BJ (cell line): Measurements from ENCODE around the gene PEX14. TPM values are rescaled to one million over a fixed set of nuclear protein-coding genes. Genes with fewer than 3 reads are reported as not detected.
"Not testable (repeated sequence)": the region's sequence is repeated elsewhere in the genome, so short reads cannot be mapped to it uniquely, and the experiment has no call there.

Experiments used
- CTCF ChIA-PET: fragments of 350-600 bp; formaldehyde crosslinking; extraction: SDS; loops from one replicate; lab custom pipeline; 2021; ENCODE audit warnings: antibody characterized with exemption, inconsistent platforms; lab: Yijun Ruan, JAX
- POLR2A ChIA-PET: fragments of 300-600 bp; sonication (Branson Sonifier 250); formaldehyde crosslinking; extraction: SDS; loops from one replicate; lab custom pipeline; 2021; ENCODE audit warnings: antibody characterized with exemption; lab: Charles Lee
- DNase-seq: peaks from one replicate; pipeline ENCODE4 v3.0.0-alpha.2; 2011; ENCODE audit warnings: low read depth
- H3K27me3 ChIP-seq: 2 replicates; pipeline ENCODE4 v1.6.0; 2011; ENCODE audit warnings: low read length; ENCODE audit not compliant: control insufficient read depth, insufficient read depth
- H3K36me3 ChIP-seq: 2 replicates; pipeline ENCODE4 v1.5.1; 2011; ENCODE audit warnings: low read length; ENCODE audit not compliant: control insufficient read depth, insufficient read depth
- H3K4me3 ChIP-seq: 2 replicates; pipeline ENCODE4 v1.5.1; 2011; ENCODE audit warnings: low read depth, mild to moderate bottlenecking, control low read depth, low read length
- polyA plus RNA-seq: library from polyadenylated mRNA; depleted of rRNA; stranded (reverse); fragments of >200 nt; gene quantifications from 2 replicates; pipeline ENCODE4 v1.2.3, GENCODE V29; 2011
- TF ChIP-seq, protein P1 (sequence below): IDR thresholded peaks from 2 replicates; pipeline ENCODE4 v1.5.1; 2011; ENCODE audit warnings: low read depth, mild to moderate bottlenecking, control low read depth, inconsistent platforms, low read length, moderate library complexity; ENCODE audit not compliant: insufficient read depth

PEX14 gene
- polyA plus RNA-seq, 1 experiment = 10.1 TPM

DNA sequence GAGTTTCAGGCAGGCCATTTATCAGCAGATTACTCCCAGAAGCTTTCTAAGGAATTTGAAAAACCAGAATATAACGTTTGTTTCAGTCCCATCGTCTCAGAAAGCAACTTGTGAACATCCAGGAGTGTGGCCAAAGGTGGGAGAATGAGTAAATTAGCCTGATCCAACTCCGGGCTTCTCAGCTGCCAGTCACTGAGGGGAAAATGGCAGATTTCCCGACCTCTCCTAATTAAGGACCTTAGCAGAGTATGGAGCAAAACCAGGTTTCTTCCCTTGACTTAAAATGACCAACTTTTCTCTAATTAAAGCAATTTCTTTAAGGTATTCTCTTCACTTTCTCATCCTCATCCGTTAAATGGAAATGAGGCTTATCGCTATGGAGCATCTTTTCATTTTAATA is 23.9 kb upstream of the PEX14 start:
- H3K27me3 ChIP-seq = no peaks in the 10 kb centered on the region
- H3K36me3 ChIP-seq = no peaks in the 10 kb centered on the region
- no peak for DNase-seq
- POLR2A ChIA-PET = no interaction called here
- no peak overlapping the region for H3K4me3 ChIP-seq
- CTCF ChIA-PET = interaction anchor here (1.7 to 1.9 kb wide), 2 partner anchors 20 to 43 kb away, joined by 4 to 6 read pairs; no protein-coding TSS in a partner anchor
- TF ChIP-seq, protein P1, sequence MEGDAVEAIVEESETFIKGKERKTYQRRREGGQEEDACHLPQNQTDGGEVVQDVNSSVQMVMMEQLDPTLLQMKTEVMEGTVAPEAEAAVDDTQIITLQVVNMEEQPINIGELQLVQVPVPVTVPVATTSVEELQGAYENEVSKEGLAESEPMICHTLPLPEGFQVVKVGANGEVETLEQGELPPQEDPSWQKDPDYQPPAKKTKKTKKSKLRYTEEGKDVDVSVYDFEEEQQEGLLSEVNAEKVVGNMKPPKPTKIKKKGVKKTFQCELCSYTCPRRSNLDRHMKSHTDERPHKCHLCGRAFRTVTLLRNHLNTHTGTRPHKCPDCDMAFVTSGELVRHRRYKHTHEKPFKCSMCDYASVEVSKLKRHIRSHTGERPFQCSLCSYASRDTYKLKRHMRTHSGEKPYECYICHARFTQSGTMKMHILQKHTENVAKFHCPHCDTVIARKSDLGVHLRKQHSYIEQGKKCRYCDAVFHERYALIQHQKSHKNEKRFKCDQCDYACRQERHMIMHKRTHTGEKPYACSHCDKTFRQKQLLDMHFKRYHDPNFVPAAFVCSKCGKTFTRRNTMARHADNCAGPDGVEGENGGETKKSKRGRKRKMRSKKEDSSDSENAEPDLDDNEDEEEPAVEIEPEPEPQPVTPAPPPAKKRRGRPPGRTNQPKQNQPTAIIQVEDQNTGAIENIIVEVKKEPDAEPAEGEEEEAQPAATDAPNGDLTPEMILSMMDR = no peak

DNA sequence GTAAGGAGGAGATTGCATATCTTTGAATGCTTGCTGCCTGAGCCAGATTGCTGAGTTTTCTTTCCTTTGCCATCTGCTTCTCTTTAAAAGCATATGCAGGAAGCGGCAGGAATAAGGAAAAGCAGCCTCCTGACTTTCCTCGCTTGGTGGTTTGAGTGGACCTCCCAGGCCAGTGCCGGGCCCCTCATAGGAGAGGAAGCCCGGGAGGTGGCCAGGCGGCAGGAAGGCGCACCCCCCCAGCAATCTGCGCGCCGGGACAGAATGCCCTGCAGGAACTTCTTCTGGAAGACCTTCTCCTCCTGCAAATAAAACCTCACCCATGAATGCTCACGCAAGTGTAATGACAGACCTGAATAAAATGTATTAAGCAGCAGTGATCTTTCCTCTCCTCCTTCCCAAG is 23.5 kb upstream of the PEX14 start:
- Histone ChIP-seq H3K27me3 (no peaks in the 10 kb centered on the region), H3K36me3 (no peaks in the 10 kb centered on the region), H3K4me3 (peak overlapping the region; percentile 12; the same call in 1 of the 2 replicates)
- CTCF ChIA-PET = interaction anchor here (1.2 to 1.7 kb wide), 3 partner anchors 20 to 43 kb away, joined by 4 read pairs; partner anchors contain the start of gene CENPS
- DNase-seq = peak; percentile 78
- TF ChIP-seq, protein P1 = no peak
- POLR2A ChIA-PET = no interaction called here

DNA sequence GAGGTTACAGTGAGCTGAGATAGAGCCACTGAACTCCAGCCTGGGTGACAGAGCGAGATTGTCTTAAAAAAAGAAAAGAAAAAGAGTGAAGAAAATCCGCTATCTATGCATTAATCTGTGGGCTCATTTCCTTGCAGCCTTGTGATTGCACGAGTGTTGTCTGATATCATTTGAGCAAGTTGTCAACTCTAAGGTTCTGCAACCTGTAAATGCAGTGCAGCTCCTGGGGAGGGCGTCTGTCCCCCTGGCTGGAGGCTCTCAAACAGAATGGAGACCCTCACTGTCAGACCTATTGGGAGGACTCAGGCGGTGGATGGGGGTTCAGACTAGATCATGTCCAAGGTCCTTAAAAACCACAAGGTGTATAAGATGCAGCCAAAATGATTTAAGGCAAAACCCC is 18.7 kb upstream of the PEX14 start:
- no peak for DNase-seq
- TF ChIP-seq, protein P1 = no peak
- ChIA-PET CTCF (interaction anchor here (1.5 kb wide), 1 partner anchor 39 kb away, joined by 4 read pairs; no protein-coding TSS in a partner anchor), POLR2A (interaction anchor here (0.6 kb wide), 1 partner anchor 782 kb away, joined by 4 read pairs; no protein-coding TSS in a partner anchor)
- Histone ChIP-seq H3K27me3 (no peaks in the 10 kb centered on the region), H3K4me3 (no peak overlapping the region), H3K36me3 (no peaks in the 10 kb centered on the region)

DNA sequence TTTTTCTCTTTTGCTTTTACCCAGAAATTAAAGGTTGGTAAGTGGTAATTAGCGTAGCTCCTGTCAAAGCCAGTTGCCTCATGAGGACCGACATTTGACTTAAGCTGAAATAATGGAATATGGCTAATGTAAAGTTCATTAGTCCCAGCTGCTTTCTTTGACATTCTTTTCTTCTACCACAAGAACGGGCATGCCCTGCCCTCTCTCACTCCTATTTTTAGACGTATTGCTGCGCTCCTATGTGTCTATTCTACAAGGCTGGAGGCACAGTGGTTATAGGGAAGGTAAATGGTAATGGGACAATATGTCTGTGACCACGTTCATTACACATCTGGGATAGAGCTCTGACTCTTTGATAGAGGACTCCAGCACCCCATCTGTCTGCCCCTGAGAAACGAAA is 18.1 kb upstream of the PEX14 start:
- ChIA-PET POLR2A (interaction anchor here (0.6 kb wide), 1 partner anchor 783 kb away, joined by 4 read pairs; no protein-coding TSS in a partner anchor), CTCF (interaction anchor here (1.5 kb wide), 1 partner anchor 39 kb away, joined by 4 read pairs; no protein-coding TSS in a partner anchor)
- no peak overlapping the region for H3K4me3 ChIP-seq
- TF ChIP-seq, protein P1 = no peak
- H3K36me3 ChIP-seq = peaks cover 1% of the 10 kb centered on the region; the same call in 1 of the 2 replicates
- DNase-seq = no peak
- no peaks in the 10 kb centered on the region for H3K27me3 ChIP-seq

DNA sequence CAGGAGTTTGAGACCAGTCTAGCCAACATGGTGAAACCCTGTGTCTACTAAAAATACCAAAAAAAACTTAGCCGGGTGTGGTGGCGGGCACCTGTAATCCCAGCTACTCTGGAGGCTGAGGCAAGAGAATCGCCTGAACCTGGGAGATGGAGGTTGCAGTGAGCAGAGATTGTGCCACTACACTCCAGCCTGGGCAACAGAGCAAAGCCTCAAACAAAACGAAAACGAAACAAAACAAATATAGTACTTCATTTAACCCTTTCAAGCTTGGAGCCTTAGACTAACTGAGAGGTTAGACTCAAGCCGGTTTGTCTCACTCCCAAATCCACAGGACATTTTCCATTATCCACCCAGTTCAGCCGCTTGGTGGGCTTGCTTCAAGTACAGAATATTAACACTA is 17.3 kb upstream of the PEX14 start:
- H3K4me3 ChIP-seq, H3K36me3 ChIP-seq, H3K27me3 ChIP-seq, DNase-seq, POLR2A ChIA-PET: not testable (repeated sequence)
- CTCF ChIA-PET = interaction anchor here (0.8 to 1.5 kb wide), 2 partner anchors 37 to 38 kb away, joined by 4 read pairs; no protein-coding TSS in a partner anchor

DNA sequence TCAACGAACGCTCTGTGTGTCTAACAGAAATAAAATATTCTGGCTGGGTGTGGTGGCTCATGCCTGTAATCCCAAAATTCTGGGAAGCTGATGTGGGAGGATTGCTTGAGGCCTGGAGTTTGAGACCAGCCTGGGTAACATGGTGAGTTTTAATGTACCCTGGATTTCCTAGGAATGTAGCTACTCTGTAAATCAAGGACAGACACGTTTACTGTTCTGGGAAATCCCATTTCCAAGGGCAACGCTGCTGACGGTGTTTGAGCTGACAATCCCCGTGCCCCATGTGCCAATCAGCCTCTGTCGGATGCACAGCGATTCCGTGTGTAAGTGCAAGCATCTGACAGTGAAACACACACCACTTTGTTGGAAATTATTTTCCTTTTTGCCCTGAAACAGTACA is 16.9 kb upstream of the PEX14 start:
- CTCF ChIA-PET = interaction anchor here (0.8 kb wide), 1 partner anchor 36 kb away, joined by 4 read pairs; no protein-coding TSS in a partner anchor
- no peak for DNase-seq
- no peaks in the 10 kb centered on the region for H3K27me3 ChIP-seq
- peaks cover 6% of the 10 kb centered on the region; the same call in 1 of the 2 replicates for H3K36me3 ChIP-seq
- H3K4me3 ChIP-seq = no peak overlapping the region
- TF ChIP-seq, protein P1 = no peak
- POLR2A ChIA-PET = no interaction called here
